22Rv1 (cell line): ENCODE data around the gene ANKRD33B.
"Not testable (repeated sequence)": the region's sequence is repeated elsewhere in the genome, so short reads cannot be mapped to it uniquely, and the experiment has no call there.

ENCODE experiments used
- H3K27ac ChIP-seq: fragments of 450-650 bp; 2 replicates; pipeline ENCODE4 v1.5.1; 2017
- ZFX ChIP-seq: fragments of 450-650 bp; IDR thresholded peaks from 2 replicates; pipeline ENCODE4 v1.6.1; 2017; ENCODE audit warnings: antibody characterized with exemption, borderline replicate concordance
- TF ChIP-seq, protein P1 (sequence below): fragments of 450-650 bp; IDR thresholded peaks from 2 replicates; pipeline ENCODE4 v1.5.1; 2017; ENCODE audit warnings: mild to moderate bottlenecking

The ANKRD33B gene

DNA sequence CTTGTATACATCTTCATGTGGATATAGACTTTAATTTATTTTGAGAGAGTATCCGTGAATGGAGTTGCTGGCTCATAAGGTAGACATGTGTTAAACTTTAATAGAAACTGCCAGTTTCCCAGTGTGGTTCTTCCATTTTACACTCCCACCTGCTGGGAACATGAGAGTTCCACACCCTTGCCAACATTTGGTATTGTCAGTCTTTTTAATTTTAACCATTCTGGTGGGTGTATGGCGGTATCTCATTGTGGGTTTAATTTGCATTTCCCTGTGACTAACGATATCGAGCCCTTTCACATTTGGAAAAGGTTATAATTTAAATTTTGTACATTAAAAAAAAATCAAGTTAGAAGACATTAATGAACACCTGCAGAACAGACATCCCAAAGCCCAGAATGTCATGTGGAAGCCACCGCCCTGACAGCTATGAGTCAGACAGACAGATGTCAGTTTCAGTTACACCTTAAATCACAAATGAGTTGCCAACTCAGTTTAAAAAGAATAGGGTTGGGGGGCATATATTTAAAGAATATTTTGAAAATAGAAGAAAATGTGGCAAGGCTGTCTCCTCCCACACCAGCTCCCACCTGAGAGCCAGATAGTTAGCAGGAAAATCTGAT lies 36.9 kb downstream of the ANKRD33B start:
- H3K27ac ChIP-seq = no peak overlapping the region
- no peak for TF ChIP-seq ZFX
- TF ChIP-seq, protein P1, sequence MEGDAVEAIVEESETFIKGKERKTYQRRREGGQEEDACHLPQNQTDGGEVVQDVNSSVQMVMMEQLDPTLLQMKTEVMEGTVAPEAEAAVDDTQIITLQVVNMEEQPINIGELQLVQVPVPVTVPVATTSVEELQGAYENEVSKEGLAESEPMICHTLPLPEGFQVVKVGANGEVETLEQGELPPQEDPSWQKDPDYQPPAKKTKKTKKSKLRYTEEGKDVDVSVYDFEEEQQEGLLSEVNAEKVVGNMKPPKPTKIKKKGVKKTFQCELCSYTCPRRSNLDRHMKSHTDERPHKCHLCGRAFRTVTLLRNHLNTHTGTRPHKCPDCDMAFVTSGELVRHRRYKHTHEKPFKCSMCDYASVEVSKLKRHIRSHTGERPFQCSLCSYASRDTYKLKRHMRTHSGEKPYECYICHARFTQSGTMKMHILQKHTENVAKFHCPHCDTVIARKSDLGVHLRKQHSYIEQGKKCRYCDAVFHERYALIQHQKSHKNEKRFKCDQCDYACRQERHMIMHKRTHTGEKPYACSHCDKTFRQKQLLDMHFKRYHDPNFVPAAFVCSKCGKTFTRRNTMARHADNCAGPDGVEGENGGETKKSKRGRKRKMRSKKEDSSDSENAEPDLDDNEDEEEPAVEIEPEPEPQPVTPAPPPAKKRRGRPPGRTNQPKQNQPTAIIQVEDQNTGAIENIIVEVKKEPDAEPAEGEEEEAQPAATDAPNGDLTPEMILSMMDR = no peak

DNA sequence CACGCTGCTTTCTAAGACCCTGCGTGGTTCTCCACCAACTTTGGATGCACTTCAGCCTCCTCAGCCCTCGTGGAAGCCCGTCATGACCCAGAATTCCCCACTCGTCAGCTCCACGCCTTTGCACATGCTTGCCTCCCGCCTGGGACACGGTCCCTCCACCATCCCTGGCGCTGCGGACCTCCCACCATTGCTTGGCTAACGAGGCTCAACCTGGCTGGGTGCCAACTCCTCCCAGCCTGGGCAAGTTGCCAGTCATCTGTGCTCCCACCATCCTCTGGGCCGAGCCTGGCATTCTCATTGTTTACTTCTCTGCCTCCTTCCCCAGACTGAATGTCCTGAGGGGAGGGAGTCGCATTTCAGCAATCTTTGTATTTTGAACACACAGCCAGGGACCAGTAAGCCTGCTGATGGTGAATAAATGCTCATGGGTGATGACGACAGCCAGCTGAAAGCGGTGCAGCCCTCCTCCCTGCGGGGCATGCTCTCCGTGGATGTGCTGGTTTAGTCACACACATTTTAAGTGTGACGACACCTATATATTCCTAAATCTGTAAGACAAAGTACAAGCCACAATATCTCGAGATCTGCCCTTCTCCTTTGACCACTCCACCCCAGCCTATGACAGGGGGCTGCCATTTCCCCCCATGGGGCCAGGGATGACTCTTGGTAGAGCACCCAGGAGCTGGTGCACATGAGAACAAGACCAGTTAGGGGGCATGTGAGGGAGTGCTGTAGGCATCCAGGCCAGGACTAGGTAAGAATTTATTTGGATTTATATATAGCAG lies 37.6 kb downstream of the ANKRD33B start:
- no peak overlapping the region for H3K27ac ChIP-seq
- TF ChIP-seq, protein P1 = no peak
- TF ChIP-seq ZFX = no peak

DNA sequence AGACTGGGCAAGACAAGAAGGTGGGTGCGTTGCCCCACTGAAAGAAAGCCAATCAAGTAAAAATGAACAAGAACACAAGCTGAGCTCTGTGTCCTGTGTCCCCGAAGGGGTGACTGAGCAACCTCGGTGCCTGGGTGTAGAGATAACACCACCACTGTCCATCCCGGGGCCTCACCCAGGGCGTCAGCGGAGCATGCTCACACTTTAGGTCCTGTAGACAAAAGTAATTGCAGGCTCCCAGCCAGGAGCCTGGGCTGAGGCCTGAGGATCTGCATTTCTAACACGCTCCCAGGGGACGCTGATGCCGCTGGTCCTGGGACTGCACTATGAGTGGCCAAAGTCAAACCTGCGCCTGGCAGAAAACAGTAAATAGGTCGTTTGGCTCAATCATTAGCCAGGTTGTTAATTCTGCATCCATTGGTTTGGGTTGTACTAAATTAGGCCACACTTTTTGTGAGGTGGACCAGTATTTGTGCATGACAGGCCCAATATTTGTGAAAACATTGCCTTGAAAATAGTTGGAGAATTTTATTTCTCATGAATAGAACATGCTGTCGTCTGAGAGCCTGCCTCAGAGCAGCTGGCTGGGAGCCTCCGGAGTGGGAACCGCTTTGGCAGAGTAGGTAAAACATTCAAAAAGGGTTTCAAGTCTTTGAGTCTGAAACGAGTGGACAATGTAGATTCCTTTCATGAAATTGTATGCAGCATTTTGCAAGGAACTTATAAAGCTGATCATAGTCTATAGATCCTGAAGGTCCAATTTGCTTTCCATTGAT lies 38.3 kb downstream of the ANKRD33B start:
- no peak overlapping the region for H3K27ac ChIP-seq
- TF ChIP-seq, protein P1 = no peak
- no peak for TF ChIP-seq ZFX

DNA sequence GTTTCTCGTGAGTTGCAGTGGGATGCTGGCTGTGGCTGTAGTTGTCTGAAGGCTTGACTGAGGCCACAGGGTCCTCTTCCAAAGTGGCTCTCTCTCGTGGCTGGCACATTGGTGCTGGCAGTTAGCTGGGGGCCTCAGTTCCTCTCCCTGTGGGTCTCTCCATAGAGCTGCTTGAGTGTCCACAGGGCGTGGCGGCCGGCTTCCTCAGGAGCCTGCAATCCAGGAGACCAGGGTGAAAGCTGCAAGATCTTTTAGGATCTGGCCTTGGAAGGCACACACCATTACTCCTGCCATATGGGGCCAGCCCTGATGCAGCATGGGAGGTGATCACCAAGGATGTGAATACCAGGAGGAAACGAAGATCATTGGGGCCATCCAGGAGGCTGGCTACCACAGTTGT lies 41.1 kb downstream of the ANKRD33B start:
- TF ChIP-seq, protein P1 = no peak
- TF ChIP-seq ZFX = no peak
- no peak overlapping the region for H3K27ac ChIP-seq

DNA sequence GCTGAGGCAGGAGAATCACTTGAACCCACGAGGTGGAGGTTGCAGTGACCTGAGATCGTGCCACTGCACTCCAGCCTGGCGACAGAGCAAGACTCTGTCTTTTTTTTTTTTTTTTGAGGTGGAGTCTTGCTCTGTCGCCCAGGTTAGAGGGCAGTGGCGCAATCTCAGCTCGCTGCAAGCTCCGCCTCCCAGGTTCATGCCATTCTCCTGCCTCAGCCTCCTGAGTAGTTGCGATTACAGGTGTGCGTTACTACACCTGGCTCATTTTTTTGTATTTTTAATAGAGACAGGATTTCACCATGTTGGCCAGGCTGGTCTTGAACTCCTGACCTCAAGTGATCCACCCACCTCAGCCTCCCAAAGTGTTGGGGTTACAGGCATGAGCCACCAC lies 42.8 kb downstream of the ANKRD33B start:
- H3K27ac ChIP-seq = not testable (repeated sequence)

DNA sequence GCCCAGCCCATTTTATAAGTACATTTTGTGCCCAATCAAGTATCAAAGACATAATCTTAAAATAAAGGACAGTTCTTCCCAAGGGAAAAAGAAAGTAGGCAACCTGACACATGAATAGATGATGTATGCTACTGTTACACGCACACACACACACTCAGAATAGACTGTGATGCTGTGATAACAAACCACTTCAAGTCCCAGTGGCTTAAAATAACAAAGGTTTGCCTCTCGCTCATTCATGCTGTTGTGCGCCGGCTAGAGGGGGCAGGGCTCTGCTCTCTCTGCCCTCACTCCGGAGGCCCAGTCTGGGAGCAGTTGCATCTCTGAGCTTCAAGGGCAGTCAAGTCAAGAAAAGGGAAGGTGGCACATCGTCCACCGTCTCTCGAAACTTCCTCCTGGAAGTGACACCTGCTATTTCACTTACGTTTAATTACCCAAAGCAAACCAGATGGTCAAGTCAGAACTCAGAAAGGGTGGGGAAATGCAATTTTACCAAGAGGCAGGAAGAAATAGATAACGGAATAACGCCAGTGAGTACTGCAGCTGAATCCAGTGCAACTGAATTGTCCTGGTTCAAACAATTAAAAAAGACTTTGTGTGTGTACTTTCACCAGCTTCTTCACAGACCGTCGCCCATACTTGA lies 43.3 kb downstream of the ANKRD33B start:
- H3K27ac ChIP-seq = no peak overlapping the region
- TF ChIP-seq ZFX = no peak
- TF ChIP-seq, protein P1 = no peak

DNA sequence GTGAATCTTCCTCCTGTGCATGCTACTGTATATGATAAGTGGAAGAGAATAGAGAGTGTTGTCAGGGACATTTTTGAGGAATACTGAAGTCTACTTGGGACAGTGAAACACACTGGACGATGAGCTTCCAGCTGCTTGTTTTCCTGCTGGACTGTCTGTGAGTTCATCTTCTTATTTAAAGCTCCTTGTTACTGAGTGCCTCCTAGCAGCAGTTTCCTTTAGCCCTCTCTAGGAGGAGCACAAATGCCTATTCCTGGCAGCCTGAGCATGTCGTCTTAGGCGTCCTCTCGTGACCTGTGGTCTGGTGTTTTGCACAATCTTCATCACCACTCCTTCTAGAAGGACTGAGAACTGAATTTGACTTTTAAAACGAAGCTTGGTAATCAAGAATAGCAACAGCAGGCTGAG lies 43.8 kb downstream of the ANKRD33B start:
- TF ChIP-seq, protein P1 = no peak
- TF ChIP-seq ZFX = no peak
- H3K27ac ChIP-seq = no peak overlapping the region

DNA sequence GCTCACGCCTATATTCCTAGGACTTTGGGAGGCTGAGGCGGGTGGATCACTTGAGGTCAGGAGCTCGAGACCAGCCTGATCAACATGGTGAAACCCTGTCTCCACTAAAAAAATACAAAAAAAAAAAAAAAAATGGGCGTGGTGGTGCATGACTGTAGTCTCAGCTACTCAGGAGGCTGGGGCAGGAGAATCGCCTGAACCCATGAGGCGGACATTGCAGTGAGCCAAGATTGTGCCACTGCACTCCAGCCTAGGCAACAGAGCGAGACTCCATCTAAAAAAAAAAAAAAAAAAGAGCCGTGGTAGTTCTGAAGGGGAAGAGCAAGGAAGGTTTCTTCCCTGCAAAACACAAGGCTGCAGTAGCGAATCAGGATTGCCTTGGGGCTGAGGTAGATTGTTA lies 44.2 kb downstream of the ANKRD33B start:
- not testable (repeated sequence) for H3K27ac ChIP-seq
